Omental fat pad (tissue), 4 donors: Measurements from ENCODE around the gene MAP3K1. TPM values are rescaled to one million over a fixed set of nuclear protein-coding genes. Genes with fewer than 3 reads are reported as not detected.

Experiments
- ATAC-seq: fragments of 150-250 bp; one replicate; pipeline ENCODE4 v1.9.1; 2016; ENCODE audit warnings: mild to moderate bottlenecking, moderate library complexity; ENCODE audit not compliant: low FRiP score
- DNase-seq: peaks from one replicate; pipeline ENCODE4 v3.0.0-alpha.2; 2019; ENCODE audit warnings: low spot score
- total RNA-seq, 4 donors: library from RNA; depleted of rRNA; stranded (reverse); fragments of >200 nt; gene quantifications; one replicate each; pipeline ENCODE4 v1.1.0, GENCODE V29; 2016
- TF ChIP-seq, protein P1 (sequence below), 3 donors: fragments of 450-650 bp; IDR thresholded peaks; one replicate each; pipeline ENCODE4 v1.5.1; 2016 to 2017; ENCODE audit warnings: antibody characterized with exemption in 3 of 3, mild to moderate bottlenecking in 3 of 3, moderate library complexity in 2 of 3

Gene MAP3K1
- total RNA-seq, 4 donors from 2014 or later, result 13.2 to 31.5 (median 19.0) TPM

- ATAC-seq (no peak), DNase-seq (no peak)
- TF ChIP-seq, protein P1, sequence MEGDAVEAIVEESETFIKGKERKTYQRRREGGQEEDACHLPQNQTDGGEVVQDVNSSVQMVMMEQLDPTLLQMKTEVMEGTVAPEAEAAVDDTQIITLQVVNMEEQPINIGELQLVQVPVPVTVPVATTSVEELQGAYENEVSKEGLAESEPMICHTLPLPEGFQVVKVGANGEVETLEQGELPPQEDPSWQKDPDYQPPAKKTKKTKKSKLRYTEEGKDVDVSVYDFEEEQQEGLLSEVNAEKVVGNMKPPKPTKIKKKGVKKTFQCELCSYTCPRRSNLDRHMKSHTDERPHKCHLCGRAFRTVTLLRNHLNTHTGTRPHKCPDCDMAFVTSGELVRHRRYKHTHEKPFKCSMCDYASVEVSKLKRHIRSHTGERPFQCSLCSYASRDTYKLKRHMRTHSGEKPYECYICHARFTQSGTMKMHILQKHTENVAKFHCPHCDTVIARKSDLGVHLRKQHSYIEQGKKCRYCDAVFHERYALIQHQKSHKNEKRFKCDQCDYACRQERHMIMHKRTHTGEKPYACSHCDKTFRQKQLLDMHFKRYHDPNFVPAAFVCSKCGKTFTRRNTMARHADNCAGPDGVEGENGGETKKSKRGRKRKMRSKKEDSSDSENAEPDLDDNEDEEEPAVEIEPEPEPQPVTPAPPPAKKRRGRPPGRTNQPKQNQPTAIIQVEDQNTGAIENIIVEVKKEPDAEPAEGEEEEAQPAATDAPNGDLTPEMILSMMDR (IDR thresholded peaks at IDR 0.05), result no peak
Observed at GRCh38 chr5:56845277-56845676, 29.9 kb downstream of the MAP3K1 start.

- TF ChIP-seq, protein P1 (IDR thresholded peaks at IDR 0.05), result no peak
- ATAC-seq (no peak), DNase-seq (no peak)
Observed at GRCh38 chr5:56845904-56846480, 30.6 kb downstream of the MAP3K1 start.

GRCh38 chr5:56848206-56848605 lies 32.9 kb downstream of the MAP3K1 start:
- DNase-seq (no peak), ATAC-seq (no peak)

GRCh38 chr5:56849671-56850070 lies 34.3 kb downstream of the MAP3K1 start:
- no peak for ATAC-seq
- no peak for DNase-seq
- TF ChIP-seq, protein P1 (IDR thresholded peaks at IDR 0.05), result no peak

More at GRCh38 chr5:56848206-56848605, 32.9 kb downstream of the MAP3K1 start:
- TF ChIP-seq, protein P1 (IDR thresholded peaks at IDR 0.05), result no peak

DNA sequence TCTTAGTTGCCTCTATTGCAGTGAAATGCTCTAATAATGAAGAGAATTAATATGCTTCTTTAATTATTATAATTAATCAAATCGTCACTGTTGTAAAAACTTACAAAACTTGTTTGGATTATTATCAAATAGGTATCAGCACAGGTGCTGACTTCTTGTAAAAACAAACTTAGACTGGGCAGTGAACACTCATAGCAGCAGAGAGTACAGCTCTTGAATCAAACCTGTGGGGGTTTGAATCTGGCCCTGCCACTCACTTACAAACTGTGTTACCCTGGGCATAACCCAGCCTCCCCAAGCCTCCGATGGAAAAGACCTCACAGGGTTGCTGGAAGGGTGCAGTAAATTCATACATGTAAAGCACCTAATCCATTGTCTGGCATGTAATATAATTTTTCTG lies 35.1 kb downstream of the MAP3K1 start:
- TF ChIP-seq, protein P1 (IDR thresholded peaks at IDR 0.05), result no peak
- DNase-seq (no peak), ATAC-seq (no peak)

- ATAC-seq (peak; percentile 47), DNase-seq (no peak)
- TF ChIP-seq, protein P1 (IDR thresholded peaks at IDR 0.05), result no peak
Observed at GRCh38 chr5:56851258-56851941, 36.1 kb downstream of the MAP3K1 start.
